ENCODE data around the gene NPHP1.
"Not testable (repeated sequence)": the region's sequence is repeated elsewhere in the genome, so short reads cannot be mapped to it uniquely, and the experiment has no call there.

NPHP1 gene

GRCh38 chr2:110126906-110127305 lies 77.9 kb downstream of the NPHP1 start:
- no peak for DNase-seq (ENCODE audit: low read depth)

- no peak for DNase-seq (ENCODE audit: low read depth)
Measured at GRCh38 chr2:110126086-110126773, 78.6 kb downstream of the NPHP1 start.

GRCh38 chr2:110124939-110125691 lies 79.7 kb downstream of the NPHP1 start:
- DNase-seq (ENCODE audit: low read depth), result no peak

GRCh38 chr2:110124038-110124825 lies 80.6 kb downstream of the NPHP1 start:
- no peak for DNase-seq (ENCODE audit: low read depth)

- no peak for DNase-seq (ENCODE audit: low read depth)
Measured at GRCh38 chr2:110121592-110121991, 83.2 kb downstream of the NPHP1 start.

- DNase-seq (ENCODE audit: low read depth), result no peak
Measured at GRCh38 chr2:110121052-110121334, 83.8 kb downstream of the NPHP1 start.

- no peak for DNase-seq (ENCODE audit: low read depth)
Measured at GRCh38 chr2:110120171-110121051, 84.4 kb downstream of the NPHP1 start.

- no peak for DNase-seq (ENCODE audit: low read depth)
Measured at GRCh38 chr2:110116033-110116710, 88.6 kb downstream of the NPHP1 start.

GRCh38 chr2:110115291-110116032 lies 89.4 kb downstream of the NPHP1 start, which contains the start of gene MALL:
Gene MALL, minus strand, starts transcription at chr2:110115822. Its CDS starts 30 bp downstream, at chr2:110115792.
- no peak for DNase-seq (ENCODE audit: low read depth)

GRCh38 chr2:110114831-110115255 lies 90.0 kb downstream of the NPHP1 start:
- DNase-seq (ENCODE audit: low read depth), result no peak

GRCh38 chr2:110113961-110114591 lies 90.7 kb downstream of the NPHP1 start:
- no peak for DNase-seq (ENCODE audit: low read depth)

- DNase-seq (ENCODE audit: low read depth), result not testable (repeated sequence)
Measured at GRCh38 chr2:110108291-110108690, 96.5 kb downstream of the NPHP1 start.

GRCh38 chr2:110107092-110108079 lies 97.4 kb downstream of the NPHP1 start:
- no peak for DNase-seq (ENCODE audit: low read depth)

GRCh38 chr2:110106642-110107041 lies 98.2 kb downstream of the NPHP1 start:
- no peak for DNase-seq (ENCODE audit: low read depth)

GRCh38 chr2:110105608-110106467 lies 99.0 kb downstream of the NPHP1 start:
- DNase-seq (ENCODE audit: low read depth), result no peak

- DNase-seq (ENCODE audit: low read depth), result no peak
Measured at GRCh38 chr2:110105183-110105582, 99.6 kb downstream of the NPHP1 start.

- no peak for DNase-seq (ENCODE audit: low read depth)
Measured at GRCh38 chr2:110104025-110104771, 100.6 kb downstream of the NPHP1 start.

Measured in stimulated activated CD8-positive, alpha-beta memory T cell treated with anti-CD3 and anti-CD28 coated beads, Interleukin-7, amount 100 ng/mL, for 24 hours (primary cell).